Measurements from ENCODE around the gene SERF1B. TPM values are rescaled to one million over a fixed set of nuclear protein-coding genes. Genes with fewer than 3 reads are reported as not detected.

SERF1B gene
- 11.8 and 17.9 TPM in 2 replicates for total RNA-seq

GRCh38 chr5:70025106-70025844 lies at the start of gene SERF1B:
SERF1B (plus strand) TSS chr5:70025251; CDS start chr5:70025452, 201 bp downstream.

Other genes with a start within 250 kb of the SERF1B start
- gene SMN2, start 24.4 kb downstream of the SERF1B start, total RNA-seq = 12.2 and 20.7 TPM in 2 replicates

All from smooth muscle cell of the pulmonary artery (primary cell).